ENCODE measurements around the gene TNS1.

Gene TNS1

DNA sequence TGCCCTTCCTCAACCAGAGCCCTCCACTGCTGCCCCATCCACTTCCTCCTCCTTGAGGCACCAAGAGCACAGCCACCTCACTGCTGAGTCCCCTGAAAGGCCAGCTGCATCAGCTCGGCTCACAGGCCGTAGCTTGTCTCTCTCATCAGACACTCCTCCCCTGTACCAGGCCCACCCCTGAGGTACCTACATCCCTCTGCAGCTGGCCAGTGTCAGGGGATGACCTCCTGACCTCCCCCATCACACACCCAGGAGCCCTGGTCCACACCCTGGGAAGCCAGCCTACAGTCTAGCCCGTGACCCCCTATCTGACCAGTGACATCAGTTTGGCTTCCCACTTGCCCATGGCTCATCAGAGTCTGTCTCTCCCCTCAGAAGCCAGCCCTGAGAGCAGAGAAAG is 205.6 kb downstream of the TNS1 start:
- peak overlapping the region; percentile 65 for H3K27ac ChIP-seq (ENCODE audit: low read depth, low read length)
- no peaks in the 10 kb centered on the region for H3K9me3 ChIP-seq (ENCODE audit: control insufficient read depth in 5 of 5, low read length in 5 of 5)
- peaks cover 0 to 43% (median 38%) of the 10 kb centered on the region in 5 donors for H3K36me3 ChIP-seq (ENCODE audit: control insufficient read depth in 5 of 5, insufficient read depth in 5 of 5, low read length in 5 of 5)
- H3K4me3 ChIP-seq (ENCODE audit: low read depth in 1 of 5, low read length in 5 of 5) = no peak overlapping the region
- peak overlapping the region in 1 of 5 donors; percentile 20 for H3K9ac ChIP-seq (ENCODE audit: low read length in 5 of 5)
- H3K4me1 ChIP-seq (ENCODE audit: control insufficient read depth in 5 of 5, insufficient read depth in 5 of 5, low read length in 5 of 5) = peaks cover 19 to 67% (median 63%) of the 10 kb centered on the region in 5 donors
- H3K27me3 ChIP-seq (ENCODE audit: control insufficient read depth in 5 of 5, insufficient read depth in 4 of 5, low read length in 5 of 5) = no peaks in the 10 kb centered on the region

DNA sequence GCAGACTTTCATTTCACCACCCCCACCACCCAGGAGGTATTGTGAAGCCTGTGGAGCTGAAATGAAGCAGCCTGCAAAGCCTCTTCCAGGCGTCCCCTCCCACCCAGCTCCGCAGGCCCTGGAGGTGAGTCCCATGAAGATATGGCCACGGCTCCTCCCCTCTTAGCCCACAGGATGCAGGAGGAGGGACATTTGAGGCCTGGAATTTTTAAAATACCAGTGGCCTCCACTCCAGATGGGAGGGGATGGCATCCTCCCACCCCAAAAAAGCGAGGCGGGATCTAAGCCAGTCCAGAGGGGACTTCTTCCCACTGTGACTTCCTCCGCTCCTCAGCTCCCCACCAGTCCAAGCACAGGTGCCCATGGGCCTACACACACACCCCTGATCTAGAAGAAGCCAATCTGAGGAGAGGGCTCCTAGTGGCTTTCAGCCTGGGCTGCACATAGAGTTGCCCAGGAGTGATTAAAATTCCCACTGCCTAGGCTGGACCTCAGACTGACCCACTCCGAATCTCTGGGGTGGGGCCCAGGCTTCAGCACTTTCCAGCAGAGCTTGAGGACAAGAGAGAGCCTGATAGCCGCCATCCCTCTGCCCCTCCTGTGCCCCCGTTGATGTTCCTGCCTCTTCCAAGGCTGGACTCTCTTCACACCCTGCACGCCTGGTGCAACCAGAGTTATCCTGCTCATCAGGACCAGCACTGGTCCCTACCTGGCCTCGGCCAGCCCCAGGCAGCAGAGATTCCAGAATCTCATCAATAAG is 206.9 kb downstream of the TNS1 start:
- Histone ChIP-seq H3K9ac (ENCODE audit: low read length in 5 of 5) (peak overlapping the region in 1 of 5 donors; percentile 4), H3K27ac (ENCODE audit: low read depth, low read length) (peak overlapping the region; percentile 65), H3K4me1 (ENCODE audit: control insufficient read depth in 5 of 5, insufficient read depth in 5 of 5, low read length in 5 of 5) (peaks cover 19 to 62% (median 56%) of the 10 kb centered on the region in 5 donors), H3K27me3 (ENCODE audit: control insufficient read depth in 5 of 5, insufficient read depth in 4 of 5, low read length in 5 of 5) (no peaks in the 10 kb centered on the region), H3K36me3 (ENCODE audit: control insufficient read depth in 5 of 5, insufficient read depth in 5 of 5, low read length in 5 of 5) (peaks cover 0 to 35% (median 30%) of the 10 kb centered on the region in 5 donors), H3K9me3 (ENCODE audit: control insufficient read depth in 5 of 5, low read length in 5 of 5) (no peaks in the 10 kb centered on the region), H3K4me3 (ENCODE audit: low read depth in 1 of 5, low read length in 5 of 5) (no peak overlapping the region)

DNA sequence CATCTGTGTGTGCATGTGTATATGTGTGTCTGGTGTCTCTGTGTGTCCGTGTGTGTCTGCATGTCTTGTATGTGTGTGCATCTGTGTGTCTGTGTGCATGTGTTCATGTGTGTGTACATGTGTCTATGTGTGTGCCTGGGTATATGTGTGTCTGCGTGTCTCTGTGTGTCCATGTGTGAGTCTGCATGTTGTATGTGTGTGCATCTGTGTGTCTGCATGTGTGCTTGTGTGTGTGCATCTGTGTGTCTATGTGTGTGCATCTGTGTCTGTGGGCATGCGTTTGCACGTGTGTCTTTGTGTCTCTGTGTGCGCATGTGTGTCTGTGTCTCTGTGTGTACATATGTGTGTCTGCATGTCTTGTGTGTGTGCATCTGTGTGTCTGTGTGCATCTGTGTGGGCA is 207.7 kb downstream of the TNS1 start:
- H3K27me3 ChIP-seq (ENCODE audit: control insufficient read depth in 5 of 5, insufficient read depth in 4 of 5, low read length in 5 of 5) = no peaks in the 10 kb centered on the region
- no peaks in the 10 kb centered on the region for H3K9me3 ChIP-seq (ENCODE audit: control insufficient read depth in 5 of 5, low read length in 5 of 5)
- H3K4me3 ChIP-seq (ENCODE audit: low read depth in 1 of 5, low read length in 5 of 5) = peak overlapping the region in 1 of 5 donors; percentile 5
- peaks cover 0 to 35% (median 22%) of the 10 kb centered on the region in 5 donors for H3K36me3 ChIP-seq (ENCODE audit: control insufficient read depth in 5 of 5, insufficient read depth in 5 of 5, low read length in 5 of 5)
- peaks cover 23 to 70% (median 58%) of the 10 kb centered on the region in 5 donors for H3K4me1 ChIP-seq (ENCODE audit: control insufficient read depth in 5 of 5, insufficient read depth in 5 of 5, low read length in 5 of 5)
- H3K9ac ChIP-seq (ENCODE audit: low read length in 5 of 5) = no peak overlapping the region
- peak overlapping the region; percentile 65 for H3K27ac ChIP-seq (ENCODE audit: low read depth, low read length)

DNA sequence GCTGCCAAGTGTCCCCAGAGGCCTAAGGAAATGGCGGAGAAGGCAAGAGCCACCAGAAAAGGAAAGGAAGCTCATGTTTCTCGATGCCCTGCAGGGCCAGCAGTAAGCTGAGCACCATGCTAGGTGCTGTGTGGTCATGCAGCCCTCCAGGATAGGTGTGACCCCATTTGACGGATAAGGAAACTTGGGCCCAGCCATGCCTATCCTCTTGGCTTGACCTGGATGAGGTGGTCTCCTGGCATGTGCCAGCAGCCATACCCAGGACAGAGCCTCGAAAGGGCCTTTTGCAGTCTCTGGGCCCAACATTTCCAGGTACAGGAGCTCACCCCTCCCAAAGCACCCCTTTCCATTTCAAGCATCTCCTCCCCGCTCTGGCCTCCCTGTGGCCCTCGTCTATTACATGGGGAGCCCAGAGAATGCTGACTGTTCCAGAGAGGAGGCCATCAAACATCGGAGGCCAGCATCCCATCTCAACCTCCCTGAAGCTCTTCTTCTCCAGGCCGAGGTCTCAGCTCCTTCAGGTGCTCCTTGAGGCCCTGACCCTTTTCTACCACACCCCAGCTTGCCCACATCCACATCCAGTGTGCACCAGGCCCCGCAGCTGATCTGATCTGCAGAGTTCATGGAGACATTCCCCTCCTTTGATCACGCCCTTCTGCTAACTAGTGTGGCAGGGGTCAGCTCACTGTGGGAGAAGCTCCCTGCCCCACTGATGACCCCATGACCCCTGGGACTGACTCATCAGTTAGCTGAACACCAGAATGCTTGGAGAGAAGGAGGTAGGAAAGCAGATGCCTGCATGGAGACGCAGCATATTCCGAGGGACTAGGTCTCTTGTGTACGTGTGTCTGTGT is 208.4 kb downstream of the TNS1 start:
- Histone ChIP-seq H3K36me3 (ENCODE audit: control insufficient read depth in 5 of 5, insufficient read depth in 5 of 5, low read length in 5 of 5) (peaks cover 0 to 35% (median 15%) of the 10 kb centered on the region in 5 donors), H3K4me1 (ENCODE audit: control insufficient read depth in 5 of 5, insufficient read depth in 5 of 5, low read length in 5 of 5) (peaks cover 27 to 77% (median 61%) of the 10 kb centered on the region in 5 donors)

DNA sequence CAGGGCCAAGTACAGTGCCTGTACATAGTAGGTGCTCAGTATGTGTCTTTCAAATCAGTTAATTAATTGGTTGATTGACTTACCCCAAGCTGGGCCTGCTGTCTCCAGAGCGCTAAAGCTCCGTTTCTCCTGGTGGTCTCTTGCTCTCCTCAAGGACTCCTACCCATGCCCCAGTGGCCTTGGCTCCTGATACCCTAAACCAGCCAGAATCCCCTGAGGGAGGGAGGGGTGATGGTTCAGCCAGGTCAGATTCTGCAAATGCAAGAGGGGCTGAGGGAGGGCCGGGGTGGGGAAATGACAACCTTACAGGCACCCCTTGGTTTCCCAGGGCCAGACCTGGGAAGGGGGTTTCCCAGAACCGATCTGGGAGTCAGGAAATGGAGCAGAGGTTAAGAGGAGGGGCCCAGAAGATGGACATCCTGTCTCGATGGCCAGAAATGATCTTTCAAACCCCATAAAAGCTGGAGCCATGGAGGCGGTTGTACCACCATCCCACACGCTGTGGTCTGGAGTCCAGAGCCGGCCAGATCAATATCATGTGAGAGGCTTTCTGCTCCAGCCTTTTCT is 209.1 kb downstream of the TNS1 start:
- Histone ChIP-seq H3K4me1 (ENCODE audit: control insufficient read depth in 5 of 5, insufficient read depth in 5 of 5, low read length in 5 of 5) (peaks cover 27 to 78% (median 62%) of the 10 kb centered on the region in 5 donors), H3K27ac (ENCODE audit: low read depth, low read length) (peak overlapping the region; percentile 93), H3K4me3 (ENCODE audit: low read depth in 1 of 5, low read length in 5 of 5) (peak overlapping the region in 1 of 5 donors; percentile 5), H3K36me3 (ENCODE audit: control insufficient read depth in 5 of 5, insufficient read depth in 5 of 5, low read length in 5 of 5) (peaks cover 0 to 33% (median 12%) of the 10 kb centered on the region in 5 donors), H3K9ac (ENCODE audit: low read length in 5 of 5) (peak overlapping the region in 3 of 5 donors; percentile 3 to 29 (median 27)), H3K9me3 (ENCODE audit: control insufficient read depth in 5 of 5, low read length in 5 of 5) (no peaks in the 10 kb centered on the region), H3K27me3 (ENCODE audit: control insufficient read depth in 5 of 5, insufficient read depth in 4 of 5, low read length in 5 of 5) (no peaks in the 10 kb centered on the region)

More for the DNA sequence above, 208.4 kb downstream of the TNS1 start:
- peak overlapping the region; percentile 93 for H3K27ac ChIP-seq (ENCODE audit: low read depth, low read length)
- no peaks in the 10 kb centered on the region for H3K27me3 ChIP-seq (ENCODE audit: control insufficient read depth in 5 of 5, insufficient read depth in 4 of 5, low read length in 5 of 5)
- peak overlapping the region in 1 of 5 donors; percentile 5 for H3K4me3 ChIP-seq (ENCODE audit: low read depth in 1 of 5, low read length in 5 of 5)
- H3K9me3 ChIP-seq (ENCODE audit: control insufficient read depth in 5 of 5, low read length in 5 of 5) = no peaks in the 10 kb centered on the region
- peak overlapping the region in 2 of 5 donors; percentile 3 to 13 for H3K9ac ChIP-seq (ENCODE audit: low read length in 5 of 5)

DNA sequence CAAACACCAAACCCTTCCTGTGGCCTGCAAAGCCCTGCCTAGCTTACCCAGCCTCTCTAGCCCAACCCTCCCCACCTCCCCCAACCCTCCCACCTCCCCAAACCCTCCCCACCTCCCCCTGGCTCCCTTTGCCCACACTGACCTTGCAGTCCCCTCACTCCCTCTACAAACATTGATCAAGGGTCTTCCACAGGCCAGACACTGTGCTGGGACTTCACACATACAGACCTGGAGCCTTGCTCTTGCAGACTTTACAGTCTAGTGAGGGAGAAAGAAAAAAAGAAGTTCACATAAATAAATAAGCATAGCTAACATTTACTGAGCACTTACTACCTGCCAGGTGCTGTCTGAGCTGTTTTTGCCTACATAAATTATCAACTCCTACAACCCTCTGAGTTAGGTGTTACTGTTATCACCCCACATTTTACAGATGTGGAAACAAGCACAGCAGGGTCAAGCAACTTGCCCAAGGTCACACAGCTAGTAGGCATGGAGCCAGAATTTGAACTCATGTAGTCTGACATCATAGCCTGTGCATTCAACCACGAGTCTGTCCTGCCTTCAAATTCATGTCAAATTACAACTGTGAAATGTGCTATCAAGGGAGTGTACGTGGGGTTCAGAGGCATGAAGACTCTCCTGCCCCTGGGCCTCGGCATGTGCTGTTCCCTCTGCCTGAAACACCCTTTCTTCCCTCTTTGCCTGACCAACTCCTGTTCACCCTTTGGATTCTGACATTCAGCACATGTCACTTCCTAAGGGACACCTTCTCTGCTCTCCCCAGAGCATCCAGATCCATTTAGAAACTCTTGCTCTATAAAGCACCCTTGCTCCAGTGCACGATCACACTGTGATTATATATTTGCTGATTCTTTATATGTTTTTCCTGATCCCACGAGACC is 209.9 kb downstream of the TNS1 start:
- H3K9ac ChIP-seq (ENCODE audit: low read length in 5 of 5) = peak overlapping the region in 3 of 5 donors; percentile 3 to 29 (median 27)
- H3K4me1 ChIP-seq (ENCODE audit: control insufficient read depth in 5 of 5, insufficient read depth in 5 of 5, low read length in 5 of 5) = peaks cover 27 to 79% (median 62%) of the 10 kb centered on the region in 5 donors
- H3K27ac ChIP-seq (ENCODE audit: low read depth, low read length) = peak overlapping the region; percentile 93
- no peak overlapping the region for H3K4me3 ChIP-seq (ENCODE audit: low read depth in 1 of 5, low read length in 5 of 5)
- no peaks in the 10 kb centered on the region for H3K27me3 ChIP-seq (ENCODE audit: control insufficient read depth in 5 of 5, insufficient read depth in 4 of 5, low read length in 5 of 5)
- peaks cover 0 to 38% (median 15%) of the 10 kb centered on the region in 5 donors for H3K36me3 ChIP-seq (ENCODE audit: control insufficient read depth in 5 of 5, insufficient read depth in 5 of 5, low read length in 5 of 5)
- no peaks in the 10 kb centered on the region for H3K9me3 ChIP-seq (ENCODE audit: control insufficient read depth in 5 of 5, low read length in 5 of 5)

DNA sequence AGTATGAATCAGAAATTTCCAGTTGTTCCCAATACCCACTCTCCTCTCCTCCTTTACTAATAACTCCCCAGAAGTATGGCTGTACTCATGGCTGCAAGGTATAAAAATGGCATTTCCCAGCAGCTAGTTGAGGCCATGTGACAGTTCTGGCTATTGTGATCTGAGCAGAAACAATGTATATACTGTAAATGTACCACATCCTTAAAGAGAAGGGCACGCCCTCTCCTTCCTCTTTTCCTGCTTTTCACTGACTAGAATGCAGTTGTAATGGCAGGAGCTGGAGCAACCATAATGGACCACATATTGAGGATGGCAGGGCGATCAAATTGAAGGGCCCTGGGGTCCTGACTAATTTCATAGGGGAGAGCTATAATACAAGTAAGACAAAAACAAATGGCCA is 211.2 kb downstream of the TNS1 start:
- Histone ChIP-seq H3K4me1 (ENCODE audit: control insufficient read depth in 5 of 5, insufficient read depth in 5 of 5, low read length in 5 of 5) (peaks cover 23 to 66% (median 51%) of the 10 kb centered on the region in 5 donors), H3K27me3 (ENCODE audit: control insufficient read depth in 5 of 5, insufficient read depth in 4 of 5, low read length in 5 of 5) (no peaks in the 10 kb centered on the region), H3K27ac (ENCODE audit: low read depth, low read length) (peak overlapping the region; percentile 66)

DNA sequence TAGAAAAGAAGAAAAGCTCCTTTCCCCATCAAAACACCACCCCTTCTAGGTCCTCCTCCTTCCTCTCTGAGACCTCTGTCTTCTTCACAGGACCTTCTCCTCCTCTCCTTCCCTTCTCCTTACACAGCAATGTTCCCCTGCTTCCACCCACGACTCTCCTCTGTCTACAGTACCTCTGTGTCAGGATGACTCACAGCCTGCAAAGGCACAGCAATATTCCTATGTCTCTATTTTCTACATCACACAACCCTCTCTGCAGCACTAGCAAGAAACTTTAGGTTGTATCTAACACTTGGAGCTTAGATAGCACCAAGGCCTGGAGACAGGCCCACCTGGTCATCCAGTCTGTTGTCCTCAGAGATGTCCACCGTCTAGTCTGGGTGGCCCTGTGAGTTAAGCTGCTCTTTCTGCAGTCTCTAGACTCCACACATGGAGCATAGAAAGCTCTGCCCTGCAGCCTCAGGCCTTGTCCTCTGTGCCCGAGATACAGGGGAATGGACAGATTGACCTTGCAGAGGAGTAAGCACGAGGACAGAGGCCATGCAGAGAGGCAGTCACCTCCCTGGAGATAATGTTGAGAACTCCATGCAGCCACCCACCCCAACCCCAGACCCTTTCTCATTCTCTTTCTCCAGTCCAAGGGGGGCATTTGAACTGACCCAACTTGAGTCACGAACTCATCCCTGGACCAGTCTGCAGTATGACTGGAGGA is 212.0 kb downstream of the TNS1 start:
- Histone ChIP-seq H3K36me3 (ENCODE audit: control insufficient read depth in 5 of 5, insufficient read depth in 5 of 5, low read length in 5 of 5) (peaks cover 0 to 42% (median 16%) of the 10 kb centered on the region in 5 donors), H3K9ac (ENCODE audit: low read length in 5 of 5) (peak overlapping the region in 1 of 5 donors; percentile 11), H3K27ac (ENCODE audit: low read depth, low read length) (peak overlapping the region; percentile 66), H3K4me3 (ENCODE audit: low read depth in 1 of 5, low read length in 5 of 5) (no peak overlapping the region), H3K27me3 (ENCODE audit: control insufficient read depth in 5 of 5, insufficient read depth in 4 of 5, low read length in 5 of 5) (no peaks in the 10 kb centered on the region), H3K4me1 (ENCODE audit: control insufficient read depth in 5 of 5, insufficient read depth in 5 of 5, low read length in 5 of 5) (peaks cover 23 to 59% (median 50%) of the 10 kb centered on the region in 5 donors), H3K9me3 (ENCODE audit: control insufficient read depth in 5 of 5, low read length in 5 of 5) (no peaks in the 10 kb centered on the region)

More for the DNA sequence above, 211.2 kb downstream of the TNS1 start:
- Histone ChIP-seq H3K9ac (ENCODE audit: low read length in 5 of 5) (no peak overlapping the region), H3K9me3 (ENCODE audit: control insufficient read depth in 5 of 5, low read length in 5 of 5) (no peaks in the 10 kb centered on the region), H3K4me3 (ENCODE audit: low read depth in 1 of 5, low read length in 5 of 5) (no peak overlapping the region), H3K36me3 (ENCODE audit: control insufficient read depth in 5 of 5, insufficient read depth in 5 of 5, low read length in 5 of 5) (peaks cover 0 to 36% (median 14%) of the 10 kb centered on the region in 5 donors)

Measured in subcutaneous abdominal adipose tissue (tissue), 5 donors.